Measurements from ENCODE around the gene TRMT1.

Gene TRMT1

GRCh38 chr19:13087295-13087694 is 29.2 kb downstream of the TRMT1 start:
- ChIA-PET CTCF (interaction anchor here (0.9 to 6.6 kb wide), 5 partner anchors 14 to 122 kb away, joined by 3 to 52 read pairs (median 6); no protein-coding TSS in a partner anchor), POLR2A (no interaction called here)
- TF ChIP-seq CTCF (IDR thresholded peaks at IDR 0.05; ENCODE audit: control extremely low read depth, extremely low read depth, low read depth, missing control alignments) = no peak
- DNase-seq (ENCODE audit: extremely low spot score) = no peak

GRCh38 chr19:13086341-13086740 is 30.2 kb downstream of the TRMT1 start:
- CTCF ChIA-PET = interaction anchor here (0.8 to 6.6 kb wide), 8 partner anchors 8 to 122 kb away, joined by 3 to 52 read pairs (median 16); no protein-coding TSS in a partner anchor
- POLR2A ChIA-PET = no interaction called here
- no peak for DNase-seq (ENCODE audit: extremely low spot score)
- no peak for TF ChIP-seq CTCF (IDR thresholded peaks at IDR 0.05; ENCODE audit: control extremely low read depth, extremely low read depth, low read depth, missing control alignments)

GRCh38 chr19:13085666-13086065 is 30.9 kb downstream of the TRMT1 start:
- no peak for DNase-seq (ENCODE audit: extremely low spot score)
- TF ChIP-seq CTCF (IDR thresholded peaks at IDR 0.05; ENCODE audit: control extremely low read depth, extremely low read depth, low read depth, missing control alignments) = no peak
- CTCF ChIA-PET = interaction anchor here (0.8 to 6.6 kb wide), 8 partner anchors 8 to 320 kb away, joined by 3 to 52 read pairs (median 16); no protein-coding TSS in a partner anchor
- POLR2A ChIA-PET = no interaction called here

- ChIA-PET POLR2A (no interaction called here), CTCF (interaction anchor here (1.4 to 6.6 kb wide), 5 partner anchors 10 to 119 kb away, joined by 3 to 52 read pairs (median 29); no protein-coding TSS in a partner anchor)
- DNase-seq (ENCODE audit: extremely low spot score) = no peak
- TF ChIP-seq CTCF (IDR thresholded peaks at IDR 0.05; ENCODE audit: control extremely low read depth, extremely low read depth, low read depth, missing control alignments) = no peak
Observed at GRCh38 chr19:13083627-13084026, 32.9 kb downstream of the TRMT1 start.

GRCh38 chr19:13083008-13083404 is 33.5 kb downstream of the TRMT1 start:
- CTCF ChIA-PET = interaction anchor here (1.4 to 6.6 kb wide), 5 partner anchors 11 to 118 kb away, joined by 3 to 52 read pairs (median 29); no protein-coding TSS in a partner anchor
- POLR2A ChIA-PET = no interaction called here
- TF ChIP-seq CTCF (IDR thresholded peaks at IDR 0.05; ENCODE audit: control extremely low read depth, extremely low read depth, low read depth, missing control alignments) = no peak
- no peak for DNase-seq (ENCODE audit: extremely low spot score)

- no peak for DNase-seq (ENCODE audit: extremely low spot score)
- CTCF ChIA-PET = interaction anchor here (1.4 to 6.6 kb wide), 5 partner anchors 12 to 118 kb away, joined by 3 to 52 read pairs (median 29); no protein-coding TSS in a partner anchor
- POLR2A ChIA-PET = no interaction called here
- peak; percentile 7 for TF ChIP-seq CTCF (IDR thresholded peaks at IDR 0.05; ENCODE audit: control extremely low read depth, extremely low read depth, low read depth, missing control alignments)
Observed at GRCh38 chr19:13082192-13083007, 34.1 kb downstream of the TRMT1 start.
